SH-SY5Y (cell line): ENCODE data around the gene TREH.

ENCODE experiments used
- GATA2 ChIP-seq: IDR thresholded peaks from 2 replicates; pipeline ENCODE4 v1.6.1; 2011; ENCODE audit warnings: mild to moderate bottlenecking, low read depth, low read length
- GATA3 ChIP-seq: IDR thresholded peaks from 2 replicates; pipeline ENCODE4 v1.6.1; 2011; ENCODE audit warnings: low read depth, mild to moderate bottlenecking, low read length, moderate library complexity

GRCh38 chr11:118714816-118715215 lies 35.4 kb upstream of the TREH start:
- TF ChIP-seq GATA2 (no peak), GATA3 (no peak)
